ENCODE data around the gene C10orf105. TPM values are rescaled to one million over a fixed set of nuclear protein-coding genes. Genes with fewer than 3 reads are reported as not detected.

Gene C10orf105
- total and polyA plus RNA-seq, 2 of the 13 experiments (the other 11 are each of a cell fraction or from before 2014, with no cell fraction given) = not detected

Other genes with a start within 250 kb of the C10orf105 start
- gene VSIR, start 53.7 kb upstream of the C10orf105 start, total RNA-seq (2016; rRNA removed; fragmentation: Illumina TruSeq; extraction: Trizol) = 0.36 and 0.44 TPM in 2 replicates
- 3.2 and 3.8 TPM in 2 replicates for gene VSIR, start 53.7 kb upstream of the C10orf105 start, polyA plus RNA-seq (2011; rRNA removed)
- 148 and 323 TPM in 2 replicates for gene PSAP, start 131.5 kb upstream of the C10orf105 start, total RNA-seq (2016; rRNA removed; fragmentation: Illumina TruSeq; extraction: Trizol)
- gene PSAP, start 131.5 kb upstream of the C10orf105 start, polyA plus RNA-seq (2011; rRNA removed) = 643 and 779 TPM in 2 replicates
- gene CHST3, start 244.6 kb upstream of the C10orf105 start, total RNA-seq (2016; rRNA removed; fragmentation: Illumina TruSeq; extraction: Trizol) = 13.4 and 18.7 TPM in 2 replicates
- gene CHST3, start 244.6 kb upstream of the C10orf105 start, polyA plus RNA-seq (2011; rRNA removed) = 7.2 and 8.1 TPM in 2 replicates